ENCODE data around the gene TENM3.

TENM3 gene

DNA sequence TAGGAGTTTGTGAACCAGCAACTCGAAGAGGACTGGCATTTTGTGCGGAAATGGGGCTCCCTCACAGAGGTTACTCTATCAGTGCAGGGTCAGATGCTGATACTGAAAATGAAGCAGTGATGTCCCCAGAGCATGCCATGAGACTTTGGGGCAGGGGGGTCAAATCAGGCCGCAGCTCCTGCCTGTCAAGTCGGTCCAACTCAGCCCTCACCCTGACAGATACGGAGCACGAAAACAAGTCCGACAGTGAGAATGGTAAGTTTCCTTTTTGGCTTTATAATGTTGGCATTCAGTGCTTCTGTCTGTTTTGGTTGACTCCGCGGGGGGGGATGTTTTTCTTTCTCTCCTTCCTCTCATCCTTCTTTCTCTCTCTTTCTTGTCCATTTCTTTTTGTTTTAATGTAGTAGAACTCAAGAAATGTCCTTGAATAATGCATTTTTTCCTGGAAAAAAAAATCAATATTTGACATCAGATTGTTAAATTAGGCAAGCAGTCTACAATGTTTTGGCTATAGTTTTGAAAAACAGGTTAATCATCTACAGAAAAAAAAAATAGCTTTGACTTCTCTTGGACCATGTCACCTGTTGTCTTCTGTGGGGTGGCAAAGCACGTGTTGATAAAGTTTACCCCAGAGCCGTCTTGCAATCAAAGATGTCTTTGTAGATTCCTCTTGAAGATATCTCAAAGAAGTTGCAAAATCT lies 103.6 kb downstream of the TENM3 start:
- no peak overlapping the region for H3K27ac ChIP-seq
- no peak for TF ChIP-seq ZFX (IDR thresholded peaks at IDR 0.05; ENCODE audit: borderline replicate concordance)
- TF ChIP-seq, protein P1, sequence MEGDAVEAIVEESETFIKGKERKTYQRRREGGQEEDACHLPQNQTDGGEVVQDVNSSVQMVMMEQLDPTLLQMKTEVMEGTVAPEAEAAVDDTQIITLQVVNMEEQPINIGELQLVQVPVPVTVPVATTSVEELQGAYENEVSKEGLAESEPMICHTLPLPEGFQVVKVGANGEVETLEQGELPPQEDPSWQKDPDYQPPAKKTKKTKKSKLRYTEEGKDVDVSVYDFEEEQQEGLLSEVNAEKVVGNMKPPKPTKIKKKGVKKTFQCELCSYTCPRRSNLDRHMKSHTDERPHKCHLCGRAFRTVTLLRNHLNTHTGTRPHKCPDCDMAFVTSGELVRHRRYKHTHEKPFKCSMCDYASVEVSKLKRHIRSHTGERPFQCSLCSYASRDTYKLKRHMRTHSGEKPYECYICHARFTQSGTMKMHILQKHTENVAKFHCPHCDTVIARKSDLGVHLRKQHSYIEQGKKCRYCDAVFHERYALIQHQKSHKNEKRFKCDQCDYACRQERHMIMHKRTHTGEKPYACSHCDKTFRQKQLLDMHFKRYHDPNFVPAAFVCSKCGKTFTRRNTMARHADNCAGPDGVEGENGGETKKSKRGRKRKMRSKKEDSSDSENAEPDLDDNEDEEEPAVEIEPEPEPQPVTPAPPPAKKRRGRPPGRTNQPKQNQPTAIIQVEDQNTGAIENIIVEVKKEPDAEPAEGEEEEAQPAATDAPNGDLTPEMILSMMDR (IDR thresholded peaks at IDR 0.05) = no peak

DNA sequence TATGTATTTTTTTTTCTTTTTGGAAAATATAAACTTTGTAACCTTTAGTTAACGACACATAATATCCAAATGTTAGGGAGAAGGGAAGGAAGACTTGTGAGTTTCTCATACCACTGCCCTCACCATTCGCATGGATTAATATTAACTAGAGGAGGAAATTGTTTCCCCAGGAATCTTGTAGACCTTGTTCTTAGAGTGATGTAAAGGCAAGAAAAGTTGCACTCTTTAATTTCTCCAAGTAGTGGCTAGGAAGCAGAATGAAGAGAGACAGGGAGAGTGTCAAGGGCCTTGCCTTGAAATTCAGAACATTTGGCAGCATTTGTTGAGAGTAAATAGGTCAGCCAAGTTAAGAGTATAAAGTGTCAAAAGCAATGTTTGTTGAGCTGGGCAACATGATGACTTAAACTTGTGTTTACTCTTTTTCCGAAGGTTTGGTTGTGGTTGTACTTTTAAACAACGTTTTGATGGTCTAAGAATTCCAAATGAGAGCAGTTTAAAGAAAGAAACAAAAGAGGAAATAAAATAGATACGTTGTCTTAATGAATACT lies 105.7 kb downstream of the TENM3 start:
- no peak overlapping the region for H3K27ac ChIP-seq
- TF ChIP-seq ZFX (IDR thresholded peaks at IDR 0.05; ENCODE audit: borderline replicate concordance) = no peak
- TF ChIP-seq, protein P1 (IDR thresholded peaks at IDR 0.05) = no peak

GRCh38 chr4:182350041-182350440 lies 106.8 kb downstream of the TENM3 start:
- no peak for TF ChIP-seq ZFX (IDR thresholded peaks at IDR 0.05; ENCODE audit: borderline replicate concordance)
- TF ChIP-seq, protein P1 (IDR thresholded peaks at IDR 0.05) = no peak
- no peak overlapping the region for H3K27ac ChIP-seq

DNA sequence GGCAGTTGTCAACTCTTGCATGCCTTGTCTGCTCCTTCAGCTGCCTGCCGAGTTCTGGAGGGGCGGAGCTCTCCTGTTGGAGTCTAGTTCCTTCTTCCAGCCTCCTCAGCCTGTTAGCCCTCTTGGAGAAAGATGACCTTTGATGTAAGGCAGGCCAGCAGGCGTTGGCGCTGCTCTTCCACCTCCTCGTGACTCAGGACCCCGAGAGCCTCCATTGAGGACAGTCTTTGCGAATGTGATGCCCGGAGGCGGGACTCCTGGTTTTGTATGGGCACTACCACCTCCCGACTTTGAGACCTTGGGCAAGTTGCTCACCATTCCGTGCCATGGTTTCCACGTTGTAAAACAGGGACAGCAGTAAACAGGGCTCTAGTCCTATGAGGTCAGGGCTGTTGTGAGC lies 108.3 kb downstream of the TENM3 start:
- TF ChIP-seq ZFX (IDR thresholded peaks at IDR 0.05; ENCODE audit: borderline replicate concordance) = no peak
- TF ChIP-seq, protein P1 (IDR thresholded peaks at IDR 0.05) = no peak
- H3K27ac ChIP-seq = no peak overlapping the region

- H3K27ac ChIP-seq = no peak overlapping the region
- no peak for TF ChIP-seq ZFX (IDR thresholded peaks at IDR 0.05; ENCODE audit: borderline replicate concordance)
- TF ChIP-seq, protein P1 (IDR thresholded peaks at IDR 0.05) = no peak
These were observed 110.9 kb downstream of the TENM3 start for GRCh38 chr4:182354106-182354505.

DNA sequence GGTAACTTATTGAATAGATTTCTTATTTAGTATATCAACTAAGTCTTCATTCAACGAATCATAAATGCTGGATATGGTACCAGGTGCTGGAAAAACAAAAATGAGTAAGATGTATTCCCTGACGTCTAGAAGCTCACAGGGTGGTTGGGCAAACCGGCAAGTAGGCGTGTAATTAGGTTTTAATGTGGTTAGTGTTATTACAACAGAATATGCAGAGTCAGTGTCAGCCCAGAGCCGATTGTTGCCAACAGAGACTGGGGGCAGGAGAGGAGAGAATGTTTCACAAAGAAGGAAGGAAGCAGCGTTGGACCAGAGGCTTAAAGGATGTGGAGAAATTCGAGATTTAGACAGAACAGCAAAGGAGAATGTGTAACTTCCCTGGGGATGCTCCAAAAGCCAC lies 111.7 kb downstream of the TENM3 start:
- TF ChIP-seq, protein P1 (IDR thresholded peaks at IDR 0.05) = no peak
- TF ChIP-seq ZFX (IDR thresholded peaks at IDR 0.05; ENCODE audit: borderline replicate concordance) = no peak
- no peak overlapping the region for H3K27ac ChIP-seq

DNA sequence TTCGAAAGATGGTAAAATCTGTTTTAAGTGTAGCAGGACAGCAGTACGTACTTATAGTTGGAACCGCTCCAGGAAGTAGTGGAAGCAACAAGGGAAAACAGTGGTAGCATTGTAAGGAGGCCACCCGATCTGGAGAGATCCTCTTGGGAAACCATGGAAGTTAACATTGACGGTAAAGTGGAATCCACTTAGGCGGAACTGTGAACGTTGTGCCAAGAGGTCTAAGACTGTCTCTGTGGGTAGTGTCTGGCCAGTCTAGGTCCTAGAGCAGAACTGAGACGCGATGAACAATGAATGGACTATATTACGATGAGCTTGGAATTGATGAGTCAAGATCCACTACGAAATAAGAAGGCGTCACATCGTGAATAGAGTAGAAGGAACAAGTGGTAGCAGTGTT lies 124.0 kb downstream of the TENM3 start:
- H3K27ac ChIP-seq = no peak overlapping the region
- TF ChIP-seq, protein P1 (IDR thresholded peaks at IDR 0.05) = no peak
- TF ChIP-seq ZFX (IDR thresholded peaks at IDR 0.05; ENCODE audit: borderline replicate concordance) = no peak
